ENCODE results near the gene PHACTR3.

DNA sequence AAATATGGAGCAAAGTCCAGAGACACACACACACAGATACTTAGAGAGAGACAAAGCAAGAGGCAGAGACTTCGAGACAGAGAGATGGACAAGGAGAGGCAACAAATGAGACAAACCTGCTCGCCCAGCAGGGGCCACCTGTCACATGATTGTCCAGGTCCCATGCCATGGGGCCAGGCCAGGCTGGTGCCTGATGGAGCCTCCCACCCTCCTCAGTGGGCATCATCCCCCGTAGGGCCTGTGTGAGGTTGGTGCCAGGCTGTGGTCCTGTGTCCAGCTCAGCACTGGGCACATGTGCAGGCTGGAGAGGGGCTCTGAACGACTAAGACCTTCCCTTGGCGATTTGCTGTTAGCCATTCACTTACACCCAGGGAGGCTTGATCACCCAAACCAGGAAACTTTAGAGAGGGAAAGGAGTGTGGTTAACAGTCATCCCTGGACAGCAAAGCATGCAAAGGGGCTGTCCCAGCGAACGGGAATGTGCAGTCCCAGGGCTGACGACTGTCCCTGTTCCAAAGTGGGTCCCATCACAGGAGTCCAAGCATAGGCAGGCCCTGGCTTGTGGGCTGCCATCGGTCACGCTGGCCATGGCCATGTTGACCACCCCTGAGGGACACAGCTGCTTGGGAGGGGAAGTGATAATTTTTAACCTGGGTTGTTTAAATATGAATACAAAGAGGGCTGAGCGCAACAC is 38.4 kb upstream of the PHACTR3 start:
- TF ChIP-seq, protein P1, sequence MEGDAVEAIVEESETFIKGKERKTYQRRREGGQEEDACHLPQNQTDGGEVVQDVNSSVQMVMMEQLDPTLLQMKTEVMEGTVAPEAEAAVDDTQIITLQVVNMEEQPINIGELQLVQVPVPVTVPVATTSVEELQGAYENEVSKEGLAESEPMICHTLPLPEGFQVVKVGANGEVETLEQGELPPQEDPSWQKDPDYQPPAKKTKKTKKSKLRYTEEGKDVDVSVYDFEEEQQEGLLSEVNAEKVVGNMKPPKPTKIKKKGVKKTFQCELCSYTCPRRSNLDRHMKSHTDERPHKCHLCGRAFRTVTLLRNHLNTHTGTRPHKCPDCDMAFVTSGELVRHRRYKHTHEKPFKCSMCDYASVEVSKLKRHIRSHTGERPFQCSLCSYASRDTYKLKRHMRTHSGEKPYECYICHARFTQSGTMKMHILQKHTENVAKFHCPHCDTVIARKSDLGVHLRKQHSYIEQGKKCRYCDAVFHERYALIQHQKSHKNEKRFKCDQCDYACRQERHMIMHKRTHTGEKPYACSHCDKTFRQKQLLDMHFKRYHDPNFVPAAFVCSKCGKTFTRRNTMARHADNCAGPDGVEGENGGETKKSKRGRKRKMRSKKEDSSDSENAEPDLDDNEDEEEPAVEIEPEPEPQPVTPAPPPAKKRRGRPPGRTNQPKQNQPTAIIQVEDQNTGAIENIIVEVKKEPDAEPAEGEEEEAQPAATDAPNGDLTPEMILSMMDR (IDR thresholded peaks at IDR 0.05): no peak
- no peak for TF ChIP-seq EZH2 (IDR thresholded peaks at IDR 0.05)

Data from neural progenitor cell (in vitro differentiated cells).